HG03521 (cell line): ENCODE results near the gene WDR70.
"Not testable (repeated sequence)": the region's sequence is repeated elsewhere in the genome, so short reads cannot be mapped to it uniquely, and the experiment has no call there.

Source experiments
- ATAC-seq: cut with Tn5 transposase; IDR thresholded peaks from one replicate; pipeline ENCODE4 v1.9.1; 2021; ENCODE audit warnings: mild to moderate bottlenecking, moderate library complexity; ENCODE audit not compliant: unreplicated experiment

Gene WDR70

DNA sequence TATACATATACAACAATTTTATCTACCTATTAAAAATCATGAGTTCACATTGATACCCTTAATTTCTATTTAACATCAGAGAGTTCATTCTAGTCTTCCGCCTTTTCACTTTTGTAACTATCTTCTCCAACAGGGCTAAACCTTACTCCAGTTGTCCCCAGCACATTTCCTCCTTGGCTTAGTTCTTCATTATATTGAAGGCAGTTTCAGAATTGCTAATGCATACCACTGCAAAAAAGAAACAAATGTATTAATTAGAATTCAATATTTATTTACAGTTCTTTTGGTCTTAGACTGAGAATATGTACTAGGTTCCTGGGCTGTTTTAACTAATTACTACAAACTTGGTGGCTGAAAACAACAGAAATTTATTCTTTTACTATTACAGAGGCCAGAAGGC lies 132.5 kb downstream of the WDR70 start:
- no peak for ATAC-seq

DNA sequence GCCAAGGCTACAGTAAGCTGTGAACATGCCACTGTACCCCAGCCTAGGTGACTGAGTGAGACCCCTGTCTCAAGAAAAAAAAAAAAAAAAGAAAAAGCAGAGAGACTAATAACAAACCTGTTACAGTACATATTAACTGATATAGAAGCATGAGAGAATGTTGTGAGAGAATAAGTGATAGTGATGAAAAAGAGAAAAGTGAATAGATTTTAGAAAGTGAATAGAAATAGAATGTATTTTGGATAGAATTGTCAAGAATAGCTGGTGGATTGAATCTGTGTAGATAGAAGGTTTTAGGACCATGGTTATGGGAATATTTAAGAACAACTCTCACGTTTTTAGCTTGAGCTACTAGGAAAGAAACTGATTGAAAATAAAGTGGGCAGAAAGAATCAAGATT lies 135.8 kb downstream of the WDR70 start:
- no peak for ATAC-seq

GRCh38 chr5:37517686-37518085 lies 138.6 kb downstream of the WDR70 start:
- no peak for ATAC-seq

DNA sequence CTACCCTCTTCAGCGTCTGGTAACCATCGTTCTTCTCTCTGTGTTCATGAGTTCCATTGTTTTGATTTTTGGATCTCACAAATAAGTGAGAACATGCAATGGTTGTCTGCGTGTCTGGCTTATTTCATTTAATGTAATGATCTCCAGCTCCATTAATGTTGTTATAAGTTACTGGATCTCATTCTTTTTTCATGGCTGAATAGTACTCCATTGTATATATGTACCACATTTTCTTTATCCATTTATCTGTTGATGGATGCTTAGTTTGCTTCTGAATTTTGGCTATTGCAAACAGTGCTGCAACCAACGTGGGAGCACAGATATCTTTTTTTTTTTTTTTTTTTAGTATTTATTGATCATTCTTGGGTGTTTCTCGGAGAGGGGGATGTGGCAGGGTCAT lies 139.2 kb downstream of the WDR70 start:
- ATAC-seq = not testable (repeated sequence)

DNA sequence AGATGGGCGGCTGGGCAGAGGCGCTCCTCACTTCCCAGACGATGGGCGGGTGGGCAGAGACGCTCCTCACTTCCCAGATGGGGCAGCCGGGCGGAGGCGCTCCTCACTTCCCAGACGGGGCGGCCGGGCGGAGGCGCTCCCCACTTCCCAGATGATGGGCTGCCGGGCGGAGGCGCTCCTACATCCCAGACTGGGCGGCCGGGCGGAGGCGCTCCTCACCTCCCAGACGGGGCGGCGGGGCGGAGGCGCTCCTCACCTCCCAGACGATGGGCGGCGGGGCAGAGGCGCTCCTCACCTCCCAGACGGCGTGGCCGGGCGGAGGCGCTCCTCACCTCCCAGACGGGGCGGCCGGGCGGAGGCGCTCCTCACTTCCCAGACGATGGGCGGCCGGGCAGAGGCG lies 140.2 kb downstream of the WDR70 start:
- no peak for ATAC-seq

DNA sequence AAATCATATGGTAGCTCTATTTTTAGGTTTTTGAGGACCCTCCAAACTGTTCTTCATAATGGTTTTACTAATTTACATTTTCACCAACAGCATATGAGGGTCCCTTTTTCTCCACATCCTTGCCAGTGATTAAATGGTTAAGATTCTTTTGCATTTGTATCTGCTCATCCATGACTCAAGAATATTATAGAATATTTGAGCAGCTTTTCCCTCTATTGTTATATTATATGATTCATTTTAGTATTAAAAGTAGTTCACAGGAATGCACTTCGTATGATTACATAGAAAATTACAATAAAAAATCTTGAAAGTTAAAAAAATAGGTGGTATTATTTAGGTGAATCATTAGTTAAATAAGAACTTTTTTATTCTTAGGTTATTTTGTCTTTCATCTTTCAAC lies 140.7 kb downstream of the WDR70 start:
- ATAC-seq = no peak

GRCh38 chr5:37520811-37521210 lies 141.7 kb downstream of the WDR70 start:
- no peak for ATAC-seq

DNA sequence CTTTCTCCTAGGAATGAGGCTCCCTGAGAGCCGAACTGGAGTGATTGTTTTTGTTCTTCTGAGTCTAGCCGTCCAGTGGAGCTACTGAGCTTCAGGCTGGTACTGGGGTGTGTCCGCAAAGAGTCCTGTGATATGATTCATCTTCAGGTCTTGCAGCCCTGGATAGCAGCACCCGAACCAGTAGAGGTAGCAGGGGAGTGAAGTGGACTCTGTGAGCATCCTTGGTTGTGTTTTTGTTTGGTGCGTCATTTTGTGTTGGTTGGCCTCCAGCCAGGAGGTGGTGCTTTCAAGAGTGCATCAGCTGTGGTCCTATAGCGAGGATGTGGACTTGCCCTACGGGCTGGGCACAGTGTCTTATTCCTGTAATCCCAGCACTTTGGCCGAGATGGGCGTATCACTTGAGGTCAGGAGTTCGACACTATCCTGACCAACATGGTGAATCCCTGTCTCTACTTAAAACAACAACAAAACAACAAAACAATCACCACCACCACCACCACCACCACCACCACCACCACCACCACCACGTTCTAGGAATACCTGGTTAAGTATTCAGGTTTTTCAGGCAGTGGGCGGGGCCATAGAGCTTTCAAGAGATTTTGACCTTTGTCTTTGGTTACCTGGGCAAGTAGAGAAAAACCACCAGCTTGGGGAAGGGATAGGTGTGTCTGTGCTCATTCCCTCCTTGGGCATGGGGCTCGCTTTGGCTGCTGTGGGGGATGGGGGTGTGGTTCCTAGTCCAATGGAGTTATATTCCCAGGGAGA lies 154.0 kb downstream of the WDR70 start:
- no peak for ATAC-seq

GRCh38 chr5:37533851-37534250 lies 154.7 kb downstream of the WDR70 start:
- ATAC-seq = no peak

DNA sequence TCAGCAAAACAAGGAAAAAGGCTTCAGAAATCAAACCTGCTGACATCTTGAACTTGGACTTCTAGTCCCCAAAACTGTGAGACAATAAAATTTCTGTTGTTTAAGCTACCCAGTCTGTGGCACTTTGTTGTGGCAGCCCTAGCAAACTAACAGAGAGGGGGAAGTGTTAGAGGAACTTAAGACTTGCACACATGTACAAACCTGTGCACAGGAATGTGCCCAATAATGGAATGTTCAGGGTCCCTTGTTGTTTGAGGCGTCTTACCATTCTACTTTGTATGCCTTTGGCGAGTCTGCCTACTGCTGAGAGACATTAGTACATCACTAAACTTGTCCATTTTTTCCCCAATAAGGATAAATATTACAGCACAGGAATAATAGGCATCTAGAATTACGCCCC lies 160.3 kb downstream of the WDR70 start:
- ATAC-seq = no peak

GRCh38 chr5:37543216-37543615 lies 164.1 kb downstream of the WDR70 start:
- ATAC-seq = no peak

GRCh38 chr5:37549411-37549810 lies 170.3 kb downstream of the WDR70 start:
- no peak for ATAC-seq

GRCh38 chr5:37552161-37552560 lies 173.0 kb downstream of the WDR70 start:
- ATAC-seq = no peak

DNA sequence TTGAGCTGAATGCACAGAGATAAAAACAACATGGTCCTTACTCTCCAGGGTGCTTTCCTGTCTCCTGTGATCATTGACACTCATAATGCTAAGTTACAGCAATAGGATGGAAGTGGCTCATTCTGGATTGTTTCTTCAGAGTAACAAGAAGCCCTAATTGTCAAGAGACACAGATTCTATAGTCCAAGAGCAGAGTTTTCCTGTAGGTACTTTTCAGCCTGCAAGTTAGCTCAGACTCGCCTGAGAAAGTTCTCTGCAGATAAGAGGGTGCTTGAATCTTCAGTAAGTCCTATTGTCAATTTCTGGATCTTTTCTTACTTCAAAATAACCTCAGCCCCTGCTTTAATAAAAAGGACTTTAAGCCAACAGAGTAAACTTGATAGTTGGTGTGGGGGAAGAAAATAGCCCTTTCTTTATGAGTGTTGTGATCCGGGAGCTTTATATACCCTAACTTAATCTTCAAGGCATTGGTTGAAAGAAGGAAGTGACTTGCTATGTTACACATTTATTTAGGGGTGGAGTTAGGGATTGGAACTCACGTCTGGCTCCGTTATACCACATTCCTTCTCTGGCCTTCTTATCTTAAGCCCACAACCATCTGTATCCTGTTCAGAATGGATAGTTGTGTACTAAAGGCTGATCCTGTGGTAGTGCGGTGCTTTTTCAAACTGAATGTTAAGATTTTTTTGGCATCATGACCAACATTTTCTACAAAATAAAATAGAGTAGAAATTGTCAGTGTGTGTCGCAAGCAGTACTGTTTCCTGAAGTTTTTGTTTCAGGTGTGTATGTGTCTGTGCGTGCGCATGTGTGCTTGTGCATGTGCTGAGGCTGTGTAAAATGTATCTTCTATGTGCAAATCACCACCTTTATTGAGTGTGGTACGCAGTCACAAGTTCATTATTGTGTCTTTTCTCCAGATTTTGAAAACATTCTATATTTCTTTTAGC lies 173.9 kb downstream of the WDR70 start:
- ATAC-seq = no peak

DNA sequence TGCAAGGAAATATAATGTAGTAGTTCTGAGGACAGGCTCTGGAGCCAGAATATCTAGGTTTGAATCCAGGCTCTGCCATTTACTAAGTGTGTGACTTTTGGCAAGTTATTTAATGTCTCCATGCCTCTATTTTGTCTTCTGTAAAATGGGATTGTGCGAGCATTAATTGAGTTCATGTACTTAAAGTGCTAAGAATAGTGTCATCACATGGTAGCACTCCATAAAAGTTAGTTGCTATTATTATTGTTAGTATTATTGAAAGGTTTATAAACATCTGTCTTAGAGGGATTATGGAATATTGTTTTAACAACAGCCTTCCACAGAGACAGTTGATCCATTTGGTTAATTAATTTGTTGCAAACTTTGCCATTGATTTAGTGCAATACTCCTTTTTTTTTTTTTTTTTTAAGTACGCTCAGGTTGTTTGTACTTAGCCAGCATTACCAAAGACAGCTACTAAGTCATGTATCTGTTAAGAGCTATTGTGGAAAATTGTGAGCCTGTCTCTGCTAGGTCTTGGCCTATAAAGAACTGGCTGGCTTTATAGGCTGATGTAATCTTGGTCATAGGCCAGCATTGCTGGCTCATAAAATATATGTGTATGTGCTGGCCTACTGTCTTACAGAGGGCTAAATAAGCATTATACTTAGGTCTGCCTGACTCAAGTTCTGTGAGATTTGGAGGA lies 174.7 kb downstream of the WDR70 start:
- no peak for ATAC-seq

GRCh38 chr5:37554405-37554739 lies 175.3 kb downstream of the WDR70 start:
- ATAC-seq = no peak

GRCh38 chr5:37554938-37555337 lies 175.8 kb downstream of the WDR70 start:
- ATAC-seq = no peak

GRCh38 chr5:37557734-37558293 lies 178.7 kb downstream of the WDR70 start:
- ATAC-seq = no peak

GRCh38 chr5:37565062-37565670 lies 186.0 kb downstream of the WDR70 start:
- ATAC-seq = no peak

DNA sequence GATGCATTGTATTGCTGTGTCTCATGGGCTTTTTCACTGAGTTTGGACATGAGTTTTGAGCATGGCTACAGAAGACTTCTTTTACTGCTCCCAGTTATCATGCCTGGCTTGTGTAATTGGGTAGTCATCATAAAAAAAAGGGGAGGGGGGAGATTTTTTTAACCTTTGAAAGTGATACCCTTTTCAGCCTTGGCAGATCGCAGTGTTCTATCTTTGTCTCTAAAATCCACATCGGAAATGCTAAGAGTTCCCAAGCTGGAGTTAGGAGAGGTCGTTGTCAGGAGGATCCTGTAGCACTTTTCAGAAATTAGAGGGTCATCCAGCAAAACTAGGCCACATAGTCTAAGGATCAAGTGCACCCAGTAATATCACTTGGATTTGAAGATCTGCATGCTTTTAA lies 188.4 kb downstream of the WDR70 start:
- ATAC-seq = no peak
